Stimulated activated CD4-positive, alpha-beta T cell treated with anti-CD3 and anti-CD28 coated beads, Interleukin-4, amount 100 ng/mL, for 24 hours (primary cell): ENCODE results near the gene CXADR.

Experiments
- DNase-seq: peaks from one replicate; pipeline ENCODE4 v3.0.0-alpha.2; 2020

The CXADR gene

DNA sequence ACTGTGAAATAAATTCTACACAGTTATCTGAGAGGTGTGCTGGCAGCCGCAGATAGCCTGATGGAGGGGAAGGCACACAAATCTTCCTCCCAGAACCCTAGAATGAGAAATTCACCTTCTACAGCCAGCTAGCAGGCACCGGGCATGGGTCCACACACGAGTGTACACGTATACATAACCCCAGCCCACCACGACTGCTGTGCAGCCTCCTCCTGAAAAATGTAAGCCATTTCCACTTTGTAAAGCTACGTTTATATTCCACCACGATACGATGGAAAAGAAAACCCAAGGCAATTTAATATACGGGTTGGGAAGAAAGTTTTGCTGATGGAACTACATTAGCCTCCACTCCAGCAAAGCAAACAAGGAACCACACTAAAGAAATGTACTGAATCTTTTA is 98.1 kb downstream of the CXADR start:
- DNase-seq: no peak

DNA sequence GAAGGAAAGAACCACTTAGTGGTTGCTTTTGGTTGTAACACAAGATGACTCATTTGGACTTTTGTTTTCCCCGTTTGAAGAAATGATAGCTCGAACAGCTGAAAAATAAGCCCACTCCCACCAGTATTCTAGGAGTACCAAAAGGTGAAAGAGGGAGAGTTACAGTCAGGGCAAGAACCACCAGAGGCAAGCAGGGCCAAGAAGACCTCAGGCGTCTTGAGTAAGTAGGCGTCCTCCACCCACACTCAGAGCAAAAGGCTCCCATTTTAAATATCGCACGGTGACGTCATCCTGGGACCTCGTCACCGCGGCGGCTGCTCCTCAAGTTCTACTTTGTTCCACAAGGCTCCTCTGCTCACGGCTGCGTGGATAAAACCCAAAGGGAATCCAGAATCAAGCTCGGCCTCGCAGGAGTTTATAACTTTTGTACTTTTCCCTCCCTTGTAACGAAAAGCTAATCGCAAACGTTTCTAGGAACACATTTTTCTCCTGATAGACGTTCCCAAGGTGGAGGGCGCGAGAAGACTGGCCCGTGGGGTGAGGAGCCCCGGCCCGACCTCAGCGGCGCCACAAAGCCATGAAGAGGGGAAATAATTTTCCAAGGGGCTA is 98.7 kb downstream of the CXADR start:
- DNase-seq: peak; percentile 82

GRCh38 chr21:17612023-17612564 is 99.3 kb downstream of the CXADR start:
- DNase-seq: peak; percentile 15

GRCh38 chr21:17612565-17613241 is 99.9 kb downstream of the CXADR start, which contains the start of gene BTG3:
Gene BTG3 (minus strand): TSS chr21:17612901. CDS start chr21:17609144, 3,757 bp downstream.
- peak; percentile 77 for DNase-seq

DNA sequence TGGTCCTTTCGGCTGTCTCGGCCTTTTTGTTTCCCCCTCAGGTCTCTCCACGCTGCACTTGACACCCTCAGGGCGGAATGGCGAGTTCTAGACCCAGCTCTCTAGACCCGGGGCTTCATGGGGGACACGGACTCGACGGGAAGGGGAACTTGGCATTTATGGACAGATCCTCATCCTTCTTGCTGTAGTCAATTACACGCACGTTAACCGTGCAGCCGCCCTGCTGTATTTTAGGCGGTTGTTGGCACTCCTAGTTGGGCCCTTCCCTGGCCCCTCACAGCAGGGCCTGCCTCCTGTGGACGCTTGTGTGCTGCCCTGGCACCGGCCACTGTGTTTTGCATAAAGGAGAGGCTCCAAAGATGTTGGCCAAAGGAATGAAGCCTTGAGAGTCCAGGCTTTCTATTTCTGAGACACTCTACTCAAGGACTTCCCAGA is 100.4 kb downstream of the CXADR start:
- DNase-seq: no peak

GRCh38 chr21:17616831-17617230 is 104.0 kb downstream of the CXADR start:
- DNase-seq: no peak

DNA sequence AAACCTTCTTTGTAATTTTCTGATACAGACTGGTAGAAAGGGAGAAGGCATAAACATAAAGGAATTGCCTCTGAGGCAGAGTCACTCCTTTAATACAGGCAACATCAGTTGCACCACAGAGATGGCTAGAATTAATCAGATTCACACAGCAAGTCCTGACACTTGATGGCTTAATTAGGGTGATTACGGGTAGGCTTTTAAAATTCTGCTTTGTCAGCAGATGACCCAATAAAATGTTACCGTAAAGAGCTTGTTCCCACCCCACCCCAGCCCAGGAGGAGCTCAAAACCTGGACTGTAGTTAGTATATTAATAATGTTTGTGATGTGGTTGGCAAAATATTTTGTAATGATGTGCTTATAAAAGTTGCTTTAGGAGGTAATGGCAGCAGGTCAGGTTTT is 109.2 kb downstream of the CXADR start:
- DNase-seq: no peak

DNA sequence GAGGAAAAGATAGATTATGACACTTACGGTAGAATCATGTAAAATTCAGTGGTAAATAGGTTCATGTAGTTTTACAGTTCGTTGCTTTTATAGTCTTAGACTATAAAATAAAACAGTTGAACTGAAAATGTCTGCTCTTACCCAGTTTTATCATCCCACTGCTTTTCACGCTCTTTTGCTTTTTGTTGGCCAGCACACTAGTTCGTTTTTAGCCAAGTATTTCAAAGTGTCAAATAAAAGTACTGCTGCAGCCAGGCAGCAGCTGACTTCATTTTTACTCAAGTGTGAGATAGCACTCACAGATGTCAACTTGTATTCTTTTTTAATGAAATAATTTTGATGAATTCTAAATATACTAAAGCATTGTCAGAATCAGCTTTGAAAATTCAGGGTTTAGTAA is 118.4 kb downstream of the CXADR start:
- DNase-seq: no peak

DNA sequence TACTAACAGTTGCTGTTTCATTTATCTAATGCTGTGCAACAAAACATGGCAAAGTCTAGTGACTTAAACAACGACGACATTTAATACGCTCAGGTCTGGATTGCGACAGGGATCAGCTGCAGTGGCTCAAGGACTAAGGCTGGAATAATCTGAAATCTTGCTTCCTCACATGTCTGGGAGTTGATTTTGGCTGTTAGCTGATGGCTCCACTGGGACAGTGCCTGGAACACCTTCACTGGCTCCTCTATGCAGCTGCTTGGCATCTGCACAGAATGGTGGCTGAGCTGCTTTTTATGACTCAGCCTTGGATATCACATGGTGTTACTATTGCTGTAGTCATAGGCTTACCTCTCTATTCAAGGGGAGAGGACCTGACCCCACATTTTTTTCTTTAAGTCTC is 123.9 kb downstream of the CXADR start:
- DNase-seq: no peak

DNA sequence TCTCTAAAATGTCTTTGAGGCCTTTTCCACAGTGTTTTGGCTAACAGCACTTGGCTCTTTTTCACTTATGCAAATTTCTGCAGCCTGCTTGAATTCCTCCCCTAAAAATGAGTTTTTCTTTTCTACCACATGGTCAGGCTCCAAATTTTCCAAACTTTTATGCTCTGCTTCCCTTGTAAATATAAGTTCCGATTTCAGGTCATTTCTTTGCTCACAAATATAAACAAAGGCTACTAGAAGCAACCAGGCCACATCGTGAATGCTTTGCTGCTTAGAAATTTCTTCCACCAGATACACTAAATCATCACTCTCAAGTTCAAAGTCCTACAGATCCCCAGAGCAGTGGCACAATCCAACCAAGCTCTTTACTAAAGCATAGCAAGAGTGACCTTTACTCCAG is 128.0 kb downstream of the CXADR start:
- no peak for DNase-seq
